GM21423 (cell line): ENCODE measurements around the gene MYLK4.
A peak's percentile ranks its signal among the peaks of the same experiment; 100 is the strongest.

Experiments used
- ATAC-seq: cut with Tn5 transposase; IDR thresholded peaks from one replicate; pipeline ENCODE4 v1.9.1; 2021; ENCODE audit warnings: mild to moderate bottlenecking, moderate library complexity; ENCODE audit not compliant: unreplicated experiment

Gene MYLK4

GRCh38 chr6:2636672-2637071 lies 114.0 kb downstream of the MYLK4 start:
- ATAC-seq = no peak

- no peak for ATAC-seq
Measured at GRCh38 chr6:2635911-2636310, 114.8 kb downstream of the MYLK4 start.

- ATAC-seq = peak; percentile 85
Measured at GRCh38 chr6:2634139-2634964, 116.4 kb downstream of the MYLK4 start.

- ATAC-seq = no peak
Measured at GRCh38 chr6:2633736-2634135, 117.0 kb downstream of the MYLK4 start.

GRCh38 chr6:2632976-2633584 lies 117.6 kb downstream of the MYLK4 start:
- no peak for ATAC-seq

- no peak for ATAC-seq
Measured at GRCh38 chr6:2632368-2632767, 118.4 kb downstream of the MYLK4 start.

GRCh38 chr6:2630891-2631571 lies 119.7 kb downstream of the MYLK4 start:
- no peak for ATAC-seq

GRCh38 chr6:2630359-2630758 lies 120.4 kb downstream of the MYLK4 start:
- ATAC-seq = no peak

GRCh38 chr6:2626401-2626800 lies 124.3 kb downstream of the MYLK4 start:
- ATAC-seq = no peak

- no peak for ATAC-seq
Measured at GRCh38 chr6:2625581-2625980, 125.1 kb downstream of the MYLK4 start.

- no peak for ATAC-seq
Measured at GRCh38 chr6:2624177-2624576, 126.5 kb downstream of the MYLK4 start.

- ATAC-seq = no peak
Measured at GRCh38 chr6:2623295-2623694, 127.4 kb downstream of the MYLK4 start.

GRCh38 chr6:2622671-2623070 lies 128.1 kb downstream of the MYLK4 start:
- no peak for ATAC-seq

- no peak for ATAC-seq
Measured at GRCh38 chr6:2619651-2620050, 131.1 kb downstream of the MYLK4 start.

- ATAC-seq = no peak
Measured at GRCh38 chr6:2617729-2618128, 133.0 kb downstream of the MYLK4 start.

GRCh38 chr6:2616811-2617210 lies 133.9 kb downstream of the MYLK4 start:
- ATAC-seq = no peak

GRCh38 chr6:2615251-2615650 lies 135.5 kb downstream of the MYLK4 start:
- ATAC-seq = no peak

- no peak for ATAC-seq
Measured at GRCh38 chr6:2614846-2615245, 135.9 kb downstream of the MYLK4 start.

GRCh38 chr6:2614155-2614554 lies 136.6 kb downstream of the MYLK4 start:
- ATAC-seq = no peak
